Stomach (tissue), 9 donors: ENCODE data around the gene MCOLN2. TPM values are rescaled to one million over a fixed set of nuclear protein-coding genes. Genes with fewer than 3 reads are reported as not detected.

Source experiments
- DNase-seq, 2 donors: peaks; one replicate each; pipeline versions ENCODE4 v3.0.0 to v3.0.0-alpha.2; 2013 to 2019
- H3K27ac ChIP-seq, 5 donors: fragments of 200-600 bp in 4 of 5; sonication (generic) in 4 of 5; one replicate each; pipeline ENCODE4 v1.5.1; 2013 to 2019; ENCODE audit warnings: mild to moderate bottlenecking in 1 of 5, moderate library complexity in 1 of 5
- H3K27me3 ChIP-seq, 3 donors: fragments of 200-600 bp; sonication (generic); one replicate each; pipeline ENCODE4 v1.5.1; 2017 to 2019; ENCODE audit warnings: mixed run types in 1 of 3
- H3K36me3 ChIP-seq, 4 donors: fragments of 200-600 bp; sonication (generic); 1 replicate in 3 of 4; 2 replicates in 1 of 4; pipeline ENCODE4 v1.5.1; 2016 to 2019
- H3K4me1 ChIP-seq, 4 donors: fragments of 200-600 bp; sonication (generic); one replicate each; pipeline ENCODE4 v1.5.1; 2016 to 2019
- H3K4me3 ChIP-seq, 4 donors: fragments of 200-600 bp; sonication (generic) in 3 of 4; one replicate each; pipeline ENCODE4 v1.5.1; 2016 to 2019; ENCODE audit warnings: mild to moderate bottlenecking in 1 of 4
- H3K9me3 ChIP-seq, 4 donors: fragments of 200-600 bp; sonication (generic); one replicate each; pipeline ENCODE4 v1.5.1; 2016 to 2019
- EP300 ChIP-seq: sonication (generic); formaldehyde crosslinking; IDR thresholded peaks from one replicate; pipeline ENCODE4 v1.6.1; 2017; ENCODE audit warnings: antibody characterized with exemption
- POLR2A ChIP-seq, 4 donors: fragments of 450-650 bp; IDR thresholded peaks; one replicate each; pipeline ENCODE4 v1.6.1; 2016; ENCODE audit warnings: antibody characterized with exemption in 4 of 4, control low read depth in 2 of 4, mild to moderate bottlenecking in 1 of 4, moderate library complexity in 1 of 4
- POLR2AphosphoS5 ChIP-seq, 3 donors: sonication (generic); formaldehyde crosslinking; IDR thresholded peaks; one replicate each; pipeline ENCODE4 v1.6.1; 2016; ENCODE audit warnings: antibody characterized with exemption in 3 of 3
- WGBS, 5 donors: extraction: QIAGEN DNeasy Blood & Tissue Kit in 3 of 5; methylation state at CpG; one replicate each; pipeline versions ENCODE4 v1.1.5 to v1.1.7; 2013 to 2018; 5-methylcytosine and 5-hydroxymethylcytosine counted together
- intact Hi-C: fragments of 100-400 bp; cut with DNase I; formaldehyde crosslinking; loops from one replicate; pipeline ENCODE4 v1.15.1; 2023; ENCODE audit warnings: low total_unique reads
- polyA plus RNA-seq, 3 donors: library from polyadenylated mRNA; stranded (reverse); fragments of 200-250 nt; gene quantifications; one replicate each; pipeline ENCODE4 v1.2.3, GENCODE V29; 2013
- total RNA-seq, 5 donors: library from RNA; depleted of rRNA; stranded (reverse); fragments of >200 nt; gene quantifications; one replicate each; pipeline versions ENCODE4 v1.1.0 to v1.2.3, GENCODE V29; 2014 to 2016
- TF ChIP-seq, protein P1 (sequence below), 7 experiments: fragments of 450-650 bp in 4 of 7; fragments of 200-600 bp in 3 of 7; sonication (generic) in 3 of 7; IDR thresholded peaks; one replicate each; pipeline ENCODE4 v1.5.1; 2016 to 2019; ENCODE audit warnings: antibody characterized with exemption in 7 of 7, control low read depth in 2 of 7, mild to moderate bottlenecking in 1 of 7
- donor health status: healthy with polysubstance abuse.
- donor health status: Bipolar disorder and iron deficiency.
- donor health status: healthy.

MCOLN2 gene
- total and polyA plus RNA-seq, 8 donors = 0.50 to 27.2 (median 1.8) TPM; not detected in 2

DNA sequence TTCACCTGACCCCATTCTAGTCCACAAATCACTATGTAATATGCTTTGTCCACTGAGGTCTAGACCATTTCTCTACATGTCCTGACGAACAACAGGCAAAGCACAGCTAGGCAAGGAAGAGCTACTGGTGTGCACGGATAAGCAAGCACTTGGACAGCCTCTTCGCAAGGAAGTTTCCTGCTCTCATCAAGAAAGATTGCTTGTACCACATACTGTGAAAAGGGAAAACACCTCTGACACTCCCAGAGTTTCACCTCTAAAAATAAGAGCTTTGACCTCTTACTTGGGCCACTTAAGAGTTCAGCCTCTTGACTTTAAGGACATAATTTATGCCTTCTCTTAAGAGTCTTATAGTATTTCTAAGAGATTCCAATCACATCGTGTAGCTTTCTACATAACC is 67.9 kb downstream of the MCOLN2 start:
- Histone ChIP-seq H3K27me3 (no peaks in the 10 kb centered on the region), H3K36me3 (no peaks in the 10 kb centered on the region), H3K9me3 (no peaks in the 10 kb centered on the region), H3K27ac (no peak overlapping the region), H3K4me3 (no peak overlapping the region), H3K4me1 (no peaks in the 10 kb centered on the region)
- no peak for DNase-seq
- TF ChIP-seq, protein P1, sequence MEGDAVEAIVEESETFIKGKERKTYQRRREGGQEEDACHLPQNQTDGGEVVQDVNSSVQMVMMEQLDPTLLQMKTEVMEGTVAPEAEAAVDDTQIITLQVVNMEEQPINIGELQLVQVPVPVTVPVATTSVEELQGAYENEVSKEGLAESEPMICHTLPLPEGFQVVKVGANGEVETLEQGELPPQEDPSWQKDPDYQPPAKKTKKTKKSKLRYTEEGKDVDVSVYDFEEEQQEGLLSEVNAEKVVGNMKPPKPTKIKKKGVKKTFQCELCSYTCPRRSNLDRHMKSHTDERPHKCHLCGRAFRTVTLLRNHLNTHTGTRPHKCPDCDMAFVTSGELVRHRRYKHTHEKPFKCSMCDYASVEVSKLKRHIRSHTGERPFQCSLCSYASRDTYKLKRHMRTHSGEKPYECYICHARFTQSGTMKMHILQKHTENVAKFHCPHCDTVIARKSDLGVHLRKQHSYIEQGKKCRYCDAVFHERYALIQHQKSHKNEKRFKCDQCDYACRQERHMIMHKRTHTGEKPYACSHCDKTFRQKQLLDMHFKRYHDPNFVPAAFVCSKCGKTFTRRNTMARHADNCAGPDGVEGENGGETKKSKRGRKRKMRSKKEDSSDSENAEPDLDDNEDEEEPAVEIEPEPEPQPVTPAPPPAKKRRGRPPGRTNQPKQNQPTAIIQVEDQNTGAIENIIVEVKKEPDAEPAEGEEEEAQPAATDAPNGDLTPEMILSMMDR (IDR thresholded peaks at IDR 0.05) = no peak
- TF ChIP-seq POLR2A (IDR thresholded peaks at IDR 0.05) (no peak), EP300 (no peak), POLR2AphosphoS5 (IDR thresholded peaks at IDR 0.05) (no peak)
- WGBS, 5 donors = 58 to 82% (median 78%) methylated on average over 4 of the region's 4 CpGs
- intact Hi-C loops = no loop called here

DNA sequence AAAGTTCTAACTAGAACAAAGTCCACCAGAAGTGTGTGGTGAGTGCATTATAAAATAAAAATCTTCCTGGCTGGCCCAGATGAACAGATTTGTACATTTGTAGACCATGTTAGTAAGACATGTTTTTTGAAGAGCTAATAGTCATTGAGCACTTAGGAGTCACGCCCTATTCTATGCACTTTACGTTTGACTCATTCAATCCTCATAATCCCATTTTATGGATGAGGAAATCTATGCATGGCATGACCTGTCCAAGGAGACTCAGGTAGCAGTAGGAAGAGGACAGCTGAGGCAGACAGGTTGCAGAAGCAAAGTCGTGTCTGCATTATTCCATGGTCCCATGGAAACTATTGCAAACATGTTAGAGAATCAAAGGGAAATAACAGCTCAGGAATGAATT is 73.6 kb downstream of the MCOLN2 start:
- no peaks in the 10 kb centered on the region for H3K27me3 ChIP-seq
- TF ChIP-seq, protein P1 (IDR thresholded peaks at IDR 0.05) = no peak
- TF ChIP-seq POLR2A (IDR thresholded peaks at IDR 0.05) (no peak), EP300 (no peak), POLR2AphosphoS5 (IDR thresholded peaks at IDR 0.05) (no peak)
- DNase-seq = no peak
- H3K4me1 ChIP-seq = no peaks in the 10 kb centered on the region
- intact Hi-C loops = no loop called here
- WGBS, 5 donors = 81 to 89% (median 88%) methylated on average over 3 of the region's 3 CpGs
- no peaks in the 10 kb centered on the region for H3K36me3 ChIP-seq
- no peak overlapping the region for H3K27ac ChIP-seq
- no peaks in the 10 kb centered on the region for H3K9me3 ChIP-seq
- no peak overlapping the region for H3K4me3 ChIP-seq

DNA sequence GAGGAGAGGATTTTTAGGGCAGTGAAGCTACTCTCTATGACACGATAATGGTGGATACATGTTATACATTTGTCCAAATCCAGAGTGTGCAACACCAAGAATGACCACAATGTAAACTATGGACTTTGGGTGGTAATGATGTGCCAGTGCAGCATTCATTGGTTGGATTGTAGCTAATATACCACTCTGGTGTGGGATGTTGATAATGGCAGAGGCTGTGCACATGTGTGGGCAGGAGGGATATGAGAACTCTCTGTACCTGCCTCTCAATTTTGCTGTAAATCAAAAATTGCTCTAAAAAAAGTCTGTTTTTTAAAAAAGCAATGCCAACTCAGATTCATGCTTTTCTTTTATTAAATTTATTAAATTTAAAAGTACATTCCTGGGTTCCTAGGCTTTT is 76.8 kb downstream of the MCOLN2 start:
- 95 to 100% (median 96%) methylated on average over 1 of the region's 1 CpG for WGBS, 5 donors
- Histone ChIP-seq H3K9me3 (no peaks in the 10 kb centered on the region), H3K27me3 (no peaks in the 10 kb centered on the region), H3K36me3 (no peaks in the 10 kb centered on the region), H3K4me1 (no peaks in the 10 kb centered on the region), H3K4me3 (no peak overlapping the region), H3K27ac (no peak overlapping the region)
- DNase-seq = no peak
- no peak for TF ChIP-seq POLR2A (IDR thresholded peaks at IDR 0.05)
- intact Hi-C loops = no loop called here

DNA sequence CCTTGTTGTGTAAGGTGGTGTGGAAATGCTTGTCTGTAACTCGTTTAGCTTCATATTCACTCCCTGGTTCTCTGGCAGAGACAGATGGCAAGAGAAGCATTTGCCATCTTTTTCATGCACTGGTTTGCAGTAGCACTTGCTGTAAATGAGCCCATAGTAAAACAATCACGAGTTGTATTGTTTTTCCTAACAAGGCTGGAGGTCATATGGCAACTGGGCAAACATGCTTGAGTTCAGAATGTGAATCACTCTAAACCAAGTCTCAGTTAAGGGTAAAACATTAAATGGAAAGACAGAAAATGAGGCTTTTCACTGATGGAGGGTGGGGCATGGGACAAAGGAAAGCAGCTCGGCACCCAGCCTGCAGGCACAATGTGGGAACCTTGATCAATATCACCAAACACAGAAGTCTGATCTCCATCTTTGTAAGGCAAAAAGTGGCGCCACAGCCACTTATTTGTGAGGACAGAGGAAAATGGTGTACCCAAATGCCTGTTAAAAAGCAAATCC is 77.4 kb downstream of the MCOLN2 start:
- Histone ChIP-seq H3K36me3 (no peaks in the 10 kb centered on the region), H3K4me3 (no peak overlapping the region), H3K27me3 (no peaks in the 10 kb centered on the region), H3K9me3 (no peaks in the 10 kb centered on the region), H3K4me1 (no peaks in the 10 kb centered on the region), H3K27ac (no peak overlapping the region)
- TF ChIP-seq POLR2AphosphoS5 (IDR thresholded peaks at IDR 0.05) = no peak
- intact Hi-C loops = no loop called here
- DNase-seq = no peak
- 55 to 68% (median 57%) methylated on average over 4 of the region's 4 CpGs for WGBS, 5 donors

DNA sequence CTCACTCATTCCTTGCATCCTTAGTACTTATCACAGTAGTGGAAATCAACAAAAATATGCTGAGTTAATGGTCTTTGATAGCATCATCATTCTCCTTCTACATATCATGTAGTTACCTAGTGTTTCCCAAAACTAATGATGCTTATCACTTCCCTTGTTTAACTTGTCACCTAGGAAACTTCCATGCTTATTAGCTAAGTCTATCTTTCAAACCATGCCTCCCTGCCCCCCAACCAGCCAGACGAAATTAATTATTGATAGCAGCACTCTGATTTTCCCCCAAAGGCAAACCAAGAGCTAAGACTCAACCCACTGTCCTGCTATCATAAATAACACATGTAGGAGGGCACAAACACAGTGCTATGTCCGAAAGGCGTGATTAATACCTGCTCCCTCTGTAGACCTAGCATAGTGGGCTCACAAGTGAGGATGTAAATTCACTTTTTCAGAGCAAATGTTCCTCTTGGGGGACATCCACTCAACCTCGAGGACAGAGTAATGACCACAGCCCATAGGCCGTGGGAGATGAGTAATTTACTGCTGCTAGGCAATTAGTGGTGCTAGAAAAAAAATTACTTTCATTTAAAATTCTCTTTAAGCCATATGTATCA is 78.1 kb downstream of the MCOLN2 start:
- intact Hi-C loops = no loop called here

More for the DNA sequence above, 78.1 kb downstream of the MCOLN2 start:
- Histone ChIP-seq H3K4me1 (no peaks in the 10 kb centered on the region), H3K4me3 (no peak overlapping the region), H3K27ac (no peak overlapping the region), H3K9me3 (no peaks in the 10 kb centered on the region), H3K27me3 (no peaks in the 10 kb centered on the region), H3K36me3 (no peaks in the 10 kb centered on the region)
- 71 to 83% (median 78%) methylated on average over 5 of the region's 5 CpGs for WGBS, 5 donors
- DNase-seq = peak in 1 of 2 donors; percentile 16
- TF ChIP-seq, protein P1 (IDR thresholded peaks at IDR 0.05) = no peak
- TF ChIP-seq EP300 = no peak
- no peak for TF ChIP-seq POLR2AphosphoS5 (IDR thresholded peaks at IDR 0.05)
- TF ChIP-seq POLR2A (IDR thresholded peaks at IDR 0.05) = no peak
